Spleen (tissue), 7 donors: Measurements from ENCODE around the gene FBXL13.

ENCODE experiments used
- CTCF ChIP-seq, 11 experiments: fragments of 200-600 bp in 7 of 11; fragments of 450-650 bp in 4 of 11; sonication (generic) in 4 of 11; IDR thresholded peaks in 8 of 11; conservative IDR thresholded peaks in 3 of 11; 1 replicate in 7 of 11; 2 replicates in 4 of 11; pipeline versions ENCODE4 v1.4.0 to v1.8.0; 2016 to 2021; ENCODE audit warnings: antibody characterized with exemption in 11 of 11, inconsistent platforms in 4 of 11, mild to moderate bottlenecking in 1 of 11
- POLR2A ChIP-seq, 3 donors: fragments of 450-650 bp; IDR thresholded peaks; one replicate each; pipeline ENCODE4 v1.5.1; 2017; ENCODE audit warnings: antibody characterized with exemption in 3 of 3, mild to moderate bottlenecking in 1 of 3
- POLR2AphosphoS5 ChIP-seq, 3 donors: sonication (generic); formaldehyde crosslinking; IDR thresholded peaks; one replicate each; pipeline ENCODE4 v1.5.1; 2017; ENCODE audit warnings: antibody characterized with exemption in 3 of 3
- donor health status: DM: no; HTN: no; CAD: no; lungs with moderate emphysema.
- donor health status: DM: no; HTN: no; CAD: no.
- donor health status: DM: no; HTN: no; CAD: no.

- no peak for TF ChIP-seq CTCF (IDR thresholded peaks at IDR 0.05 in 8 of 11, conservative IDR thresholded peaks at IDR 0.05 in 3 of 11)
- no peak for TF ChIP-seq POLR2A (IDR thresholded peaks at IDR 0.05)
- TF ChIP-seq POLR2AphosphoS5 (IDR thresholded peaks at IDR 0.05): no peak
Measured at GRCh38 chr7:103101543-103101942, 26.9 kb upstream of the FBXL13 start.
